Sigmoid colon (tissue), 4 donors: ENCODE measurements around the gene ZNF319.

Experiments used
- POLR2AphosphoS5 ChIP-seq, 4 donors: sonication (generic); formaldehyde crosslinking; IDR thresholded peaks; one replicate each; pipeline ENCODE4 v1.6.1; 2017; ENCODE audit warnings: antibody characterized with exemption in 4 of 4
- TF ChIP-seq, protein P1 (sequence below), 4 experiments: fragments of 450-650 bp in 3 of 4; fragments of 200-600 bp in 1 of 4; IDR thresholded peaks; one replicate each; pipeline ENCODE4 v1.5.1; 2016 to 2019; ENCODE audit warnings: antibody characterized with exemption in 4 of 4, mild to moderate bottlenecking in 3 of 4, moderate library complexity in 2 of 4

DNA sequence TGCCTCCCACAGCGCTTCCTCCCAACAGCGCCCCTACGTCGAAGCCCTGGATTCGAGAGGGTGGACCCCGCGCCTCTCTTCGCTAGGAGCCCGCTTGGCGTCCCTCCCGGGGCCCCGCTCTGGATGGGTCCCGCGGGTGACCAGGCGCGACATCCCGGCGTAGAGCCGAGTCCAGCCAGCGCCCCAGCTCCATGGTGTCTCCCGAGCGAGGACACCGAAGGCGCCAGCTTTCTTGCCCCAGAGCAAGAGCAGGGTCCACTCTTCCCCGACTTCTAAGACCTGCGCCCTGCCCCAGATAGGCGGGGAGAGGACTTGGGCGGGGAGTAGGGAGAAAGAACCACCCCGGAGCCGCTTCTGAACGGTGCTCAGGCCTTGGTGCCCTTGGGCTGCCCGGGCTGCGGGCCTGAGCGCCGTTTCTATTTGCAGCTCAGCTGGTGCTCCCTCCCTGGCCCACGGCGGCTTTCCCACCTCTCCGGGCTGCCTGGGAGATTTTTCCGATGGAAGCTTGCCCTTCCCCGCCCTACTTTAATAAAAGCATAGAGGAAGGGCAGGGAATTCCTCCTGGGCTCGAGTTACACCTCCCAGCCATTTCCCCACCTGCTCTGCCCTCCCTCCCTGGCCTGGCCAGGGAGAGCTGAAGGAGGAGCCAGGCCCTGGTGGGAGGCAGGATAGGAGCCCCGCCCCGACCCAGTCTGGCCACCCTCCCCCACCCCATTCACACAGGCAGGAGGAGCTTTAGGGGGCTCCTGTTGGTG, 26.9 kb upstream of the ZNF319 start:
- TF ChIP-seq, protein P1, sequence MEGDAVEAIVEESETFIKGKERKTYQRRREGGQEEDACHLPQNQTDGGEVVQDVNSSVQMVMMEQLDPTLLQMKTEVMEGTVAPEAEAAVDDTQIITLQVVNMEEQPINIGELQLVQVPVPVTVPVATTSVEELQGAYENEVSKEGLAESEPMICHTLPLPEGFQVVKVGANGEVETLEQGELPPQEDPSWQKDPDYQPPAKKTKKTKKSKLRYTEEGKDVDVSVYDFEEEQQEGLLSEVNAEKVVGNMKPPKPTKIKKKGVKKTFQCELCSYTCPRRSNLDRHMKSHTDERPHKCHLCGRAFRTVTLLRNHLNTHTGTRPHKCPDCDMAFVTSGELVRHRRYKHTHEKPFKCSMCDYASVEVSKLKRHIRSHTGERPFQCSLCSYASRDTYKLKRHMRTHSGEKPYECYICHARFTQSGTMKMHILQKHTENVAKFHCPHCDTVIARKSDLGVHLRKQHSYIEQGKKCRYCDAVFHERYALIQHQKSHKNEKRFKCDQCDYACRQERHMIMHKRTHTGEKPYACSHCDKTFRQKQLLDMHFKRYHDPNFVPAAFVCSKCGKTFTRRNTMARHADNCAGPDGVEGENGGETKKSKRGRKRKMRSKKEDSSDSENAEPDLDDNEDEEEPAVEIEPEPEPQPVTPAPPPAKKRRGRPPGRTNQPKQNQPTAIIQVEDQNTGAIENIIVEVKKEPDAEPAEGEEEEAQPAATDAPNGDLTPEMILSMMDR (IDR thresholded peaks at IDR 0.05) = no peak
- peak in 1 of 4 donors; percentile 10 for TF ChIP-seq POLR2AphosphoS5 (IDR thresholded peaks at IDR 0.05)
